ENCODE data around the gene C11orf58. TPM values are rescaled to one million over a fixed set of nuclear protein-coding genes. Genes with fewer than 3 reads are reported as not detected.

Gene C11orf58
- total RNA-seq, 1 donor from 2014 or later = 148 TPM

- Mint-ChIP-seq H3K4me3 (no peak overlapping the region), H3K4me1 (ENCODE audit: unreplicated experiment) (no peaks in the 10 kb centered on the region), H3K9me3 (no peaks in the 10 kb centered on the region), H3K27me3 (no peaks in the 10 kb centered on the region), H3K27ac (no peak overlapping the region), H3K36me3 (peaks cover 5% of the 10 kb centered on the region)
- DNase-seq (ENCODE audit: extremely low spot score, unreplicated experiment) = no peak
- TF ChIP-seq CTCF (conservative IDR thresholded peaks at IDR 0.05) = no peak
These were observed 29.5 kb downstream of the C11orf58 start for GRCh38 chr11:16767957-16768356.

- Mint-ChIP-seq H3K36me3 (no peaks in the 10 kb centered on the region), H3K4me3 (no peak overlapping the region), H3K4me1 (ENCODE audit: unreplicated experiment) (peaks cover 2% of the 10 kb centered on the region), H3K9me3 (no peaks in the 10 kb centered on the region), H3K27ac (no peak overlapping the region), H3K27me3 (no peaks in the 10 kb centered on the region)
- TF ChIP-seq CTCF (conservative IDR thresholded peaks at IDR 0.05) = no peak
- no peak for DNase-seq (ENCODE audit: extremely low spot score, unreplicated experiment)
These were observed 30.9 kb downstream of the C11orf58 start for GRCh38 chr11:16769386-16769785.

- no peak overlapping the region for H3K27ac Mint-ChIP-seq
- H3K4me1 Mint-ChIP-seq (ENCODE audit: unreplicated experiment) = peaks cover 8% of the 10 kb centered on the region
- TF ChIP-seq CTCF (conservative IDR thresholded peaks at IDR 0.05) = no peak
- DNase-seq (ENCODE audit: extremely low spot score, unreplicated experiment) = peak; percentile 50
- H3K4me3 Mint-ChIP-seq = no peak overlapping the region
- no peaks in the 10 kb centered on the region for H3K27me3 Mint-ChIP-seq
- no peaks in the 10 kb centered on the region for H3K9me3 Mint-ChIP-seq
- H3K36me3 Mint-ChIP-seq = no peaks in the 10 kb centered on the region
These were observed 31.6 kb downstream of the C11orf58 start for GRCh38 chr11:16770016-16770415.

- TF ChIP-seq CTCF (conservative IDR thresholded peaks at IDR 0.05) = no peak
- Mint-ChIP-seq H3K4me3 (no peak overlapping the region), H3K27ac (no peak overlapping the region), H3K36me3 (no peaks in the 10 kb centered on the region), H3K9me3 (no peaks in the 10 kb centered on the region), H3K27me3 (no peaks in the 10 kb centered on the region), H3K4me1 (ENCODE audit: unreplicated experiment) (peaks cover 11% of the 10 kb centered on the region)
- peak; percentile 52 for DNase-seq (ENCODE audit: extremely low spot score, unreplicated experiment)
These were observed 33.1 kb downstream of the C11orf58 start for GRCh38 chr11:16771350-16772140.

GRCh38 chr11:16772141-16772512, 33.7 kb downstream of the C11orf58 start:
- Mint-ChIP-seq H3K36me3 (no peaks in the 10 kb centered on the region), H3K27ac (no peak overlapping the region), H3K4me3 (no peak overlapping the region), H3K4me1 (ENCODE audit: unreplicated experiment) (peaks cover 17% of the 10 kb centered on the region), H3K27me3 (no peaks in the 10 kb centered on the region), H3K9me3 (no peaks in the 10 kb centered on the region)
- TF ChIP-seq CTCF (conservative IDR thresholded peaks at IDR 0.05) = no peak
- DNase-seq (ENCODE audit: extremely low spot score, unreplicated experiment) = no peak

Data from type B pancreatic cell (in vitro differentiated cells).